ENCODE data around the gene ADAM12. TPM values are rescaled to one million over a fixed set of nuclear protein-coding genes. Genes with fewer than 3 reads are reported as not detected.

Gene ADAM12
- polyA plus RNA-seq, 3 donors: 0.05 TPM; not detected in 2

DNA sequence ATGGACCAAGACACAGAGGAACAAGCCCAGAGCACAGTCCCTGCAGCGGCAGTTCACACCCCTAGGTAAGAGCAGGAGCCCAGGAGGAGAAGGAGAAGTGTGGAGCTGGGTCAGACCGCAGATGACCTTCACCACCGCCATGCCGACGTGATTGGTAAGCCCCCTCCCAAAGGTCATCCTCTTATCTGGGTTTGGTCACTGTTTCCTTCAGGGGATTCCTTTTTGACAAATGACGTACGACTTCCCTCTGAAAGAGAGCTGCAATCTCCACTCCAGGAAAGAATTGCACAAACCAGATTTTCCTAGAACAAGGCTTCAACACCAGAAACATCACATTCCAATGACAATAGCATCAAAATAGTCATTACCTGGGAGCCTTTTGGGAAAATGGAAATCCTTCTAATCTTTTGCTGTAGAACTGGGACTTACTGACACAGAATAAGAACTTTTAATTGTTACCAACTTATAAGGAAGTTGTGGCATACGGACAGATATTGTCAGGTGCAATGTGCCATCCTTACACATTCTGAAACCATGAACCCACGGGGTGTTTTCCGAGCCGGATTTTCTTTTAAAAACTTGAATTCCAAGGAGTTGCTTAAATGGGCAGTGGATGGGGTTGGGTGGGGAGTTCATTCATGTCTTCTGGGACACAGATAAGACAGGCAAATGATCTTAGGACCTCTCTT is 20.8 kb upstream of the ADAM12 start:
- Histone ChIP-seq H3K9ac (ENCODE audit: insufficient read depth, low read length, poor library complexity, severe bottlenecking) (no peak overlapping the region), H3K79me2 (ENCODE audit: insufficient read depth, low read length) (no peaks in the 10 kb centered on the region), H4K20me1 (ENCODE audit: insufficient read depth, low read length) (no peaks in the 10 kb centered on the region), H3K27ac (ENCODE audit: low read depth in 1 of 2, low read length in 2 of 2) (no peak overlapping the region), H3K36me3 (replicated peaks in 1 of 2; ENCODE audit: control insufficient read depth in 1 of 2, insufficient read depth in 2 of 2, low read length in 2 of 2) (no peaks in the 10 kb centered on the region), H3K27me3 (ENCODE audit: control insufficient read depth in 2 of 2, insufficient read depth in 2 of 2, low read length in 2 of 2) (no peaks in the 10 kb centered on the region), H3K4me2 (replicated peaks; ENCODE audit: extremely low read depth, low read length, poor library complexity, severe bottlenecking) (no peak overlapping the region), H3K4me3 (replicated peaks in 1 of 3; ENCODE audit: low read depth in 2 of 3, low read length in 3 of 3) (no peak overlapping the region), H3K9me3 (replicated peaks in 1 of 2; ENCODE audit: control insufficient read depth in 1 of 2, insufficient read depth in 1 of 2, low read length in 2 of 2) (no peaks in the 10 kb centered on the region), H3K4me1 (ENCODE audit: control insufficient read depth in 1 of 2, insufficient read depth in 2 of 2, low read length in 2 of 2) (no peaks in the 10 kb centered on the region), H2AFZ (ENCODE audit: insufficient read depth, low read depth, low read length, poor library complexity, severe bottlenecking) (no peak overlapping the region)
- Mint-ChIP-seq H3K36me3 (no peaks in the 10 kb centered on the region), H3K27ac (no peak overlapping the region), H3K4me3 (no peak overlapping the region), H3K27me3 (ENCODE audit: low read depth in 3 of 3) (peaks cover 0 to 8% (median 8%) of the 10 kb centered on the region in 3 donors), H3K4me1 (no peaks in the 10 kb centered on the region), H3K9me3 (peaks cover 0 to 7% (median 1%) of the 10 kb centered on the region in 7 donors)
- intact Hi-C loops (cut with micrococcal nuclease): no loop called here
- TF ChIP-seq, protein P1, sequence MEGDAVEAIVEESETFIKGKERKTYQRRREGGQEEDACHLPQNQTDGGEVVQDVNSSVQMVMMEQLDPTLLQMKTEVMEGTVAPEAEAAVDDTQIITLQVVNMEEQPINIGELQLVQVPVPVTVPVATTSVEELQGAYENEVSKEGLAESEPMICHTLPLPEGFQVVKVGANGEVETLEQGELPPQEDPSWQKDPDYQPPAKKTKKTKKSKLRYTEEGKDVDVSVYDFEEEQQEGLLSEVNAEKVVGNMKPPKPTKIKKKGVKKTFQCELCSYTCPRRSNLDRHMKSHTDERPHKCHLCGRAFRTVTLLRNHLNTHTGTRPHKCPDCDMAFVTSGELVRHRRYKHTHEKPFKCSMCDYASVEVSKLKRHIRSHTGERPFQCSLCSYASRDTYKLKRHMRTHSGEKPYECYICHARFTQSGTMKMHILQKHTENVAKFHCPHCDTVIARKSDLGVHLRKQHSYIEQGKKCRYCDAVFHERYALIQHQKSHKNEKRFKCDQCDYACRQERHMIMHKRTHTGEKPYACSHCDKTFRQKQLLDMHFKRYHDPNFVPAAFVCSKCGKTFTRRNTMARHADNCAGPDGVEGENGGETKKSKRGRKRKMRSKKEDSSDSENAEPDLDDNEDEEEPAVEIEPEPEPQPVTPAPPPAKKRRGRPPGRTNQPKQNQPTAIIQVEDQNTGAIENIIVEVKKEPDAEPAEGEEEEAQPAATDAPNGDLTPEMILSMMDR (IDR thresholded peaks at IDR 0.05): no peak
- no peak for DNase-seq
- WGBS (ENCODE audit: insufficient coverage): 26% methylated on average over 9 of the region's 11 CpGs

DNA sequence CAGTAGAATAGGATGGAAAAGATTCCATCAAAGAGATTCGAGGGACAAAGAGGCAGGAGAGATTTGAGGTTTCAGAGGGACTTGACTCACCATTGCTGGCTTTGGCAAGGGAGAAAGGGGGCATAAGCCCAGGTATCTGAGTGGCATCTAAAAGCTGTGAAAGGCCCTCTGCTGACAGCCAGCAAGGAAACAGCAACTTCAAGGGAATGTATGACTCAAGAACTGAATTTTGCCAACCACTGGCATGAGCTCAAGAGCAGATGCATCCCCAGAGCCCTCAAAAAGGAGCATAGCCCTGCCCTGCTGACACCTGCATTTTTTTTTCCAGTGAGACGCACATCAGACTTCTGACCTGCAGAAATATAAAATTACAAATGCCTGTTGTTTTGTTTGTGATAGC is 19.6 kb upstream of the ADAM12 start:
- no peaks in the 10 kb centered on the region for H3K36me3 ChIP-seq (replicated peaks in 1 of 2; ENCODE audit: control insufficient read depth in 1 of 2, insufficient read depth in 2 of 2, low read length in 2 of 2)
- no peaks in the 10 kb centered on the region for H4K20me1 ChIP-seq (ENCODE audit: insufficient read depth, low read length)
- Mint-ChIP-seq H3K4me1 (no peaks in the 10 kb centered on the region), H3K4me3 (no peak overlapping the region), H3K27ac (no peak overlapping the region), H3K36me3 (no peaks in the 10 kb centered on the region), H3K27me3 (ENCODE audit: low read depth in 3 of 3) (peaks cover 2 to 8% (median 5%) of the 10 kb centered on the region in 3 donors), H3K9me3 (peaks cover 0 to 7% (median 1%) of the 10 kb centered on the region in 7 donors)
- TF ChIP-seq, protein P1 (IDR thresholded peaks at IDR 0.05): no peak
- no peak overlapping the region for H3K4me3 ChIP-seq (replicated peaks in 1 of 3; ENCODE audit: low read depth in 2 of 3, low read length in 3 of 3)
- 75% methylated on average over 1 of the region's 2 CpGs for WGBS (ENCODE audit: insufficient coverage)
- H3K79me2 ChIP-seq (ENCODE audit: insufficient read depth, low read length): no peaks in the 10 kb centered on the region
- intact Hi-C loops (cut with micrococcal nuclease): no loop called here
- no peak overlapping the region for H3K4me2 ChIP-seq (replicated peaks; ENCODE audit: extremely low read depth, low read length, poor library complexity, severe bottlenecking)
- DNase-seq: no peak
- no peaks in the 10 kb centered on the region for H3K4me1 ChIP-seq (ENCODE audit: control insufficient read depth in 1 of 2, insufficient read depth in 2 of 2, low read length in 2 of 2)
- H3K27me3 ChIP-seq (ENCODE audit: control insufficient read depth in 2 of 2, insufficient read depth in 2 of 2, low read length in 2 of 2): no peaks in the 10 kb centered on the region
- no peak overlapping the region for H3K9ac ChIP-seq (ENCODE audit: insufficient read depth, low read length, poor library complexity, severe bottlenecking)
- no peaks in the 10 kb centered on the region for H3K9me3 ChIP-seq (replicated peaks in 1 of 2; ENCODE audit: control insufficient read depth in 1 of 2, insufficient read depth in 1 of 2, low read length in 2 of 2)
- no peak overlapping the region for H3K27ac ChIP-seq (ENCODE audit: low read depth in 1 of 2, low read length in 2 of 2)
- H2AFZ ChIP-seq (ENCODE audit: insufficient read depth, low read depth, low read length, poor library complexity, severe bottlenecking): no peak overlapping the region
